ENCODE measurements around the gene SLC1A7. TPM values are rescaled to one million over a fixed set of nuclear protein-coding genes. Genes with fewer than 3 reads are reported as not detected.

Gene SLC1A7
- polyA plus RNA-seq, 1 donor (not counting 4 experiments of a cell fraction or from before 2014, with no cell fraction given), result not detected

DNA sequence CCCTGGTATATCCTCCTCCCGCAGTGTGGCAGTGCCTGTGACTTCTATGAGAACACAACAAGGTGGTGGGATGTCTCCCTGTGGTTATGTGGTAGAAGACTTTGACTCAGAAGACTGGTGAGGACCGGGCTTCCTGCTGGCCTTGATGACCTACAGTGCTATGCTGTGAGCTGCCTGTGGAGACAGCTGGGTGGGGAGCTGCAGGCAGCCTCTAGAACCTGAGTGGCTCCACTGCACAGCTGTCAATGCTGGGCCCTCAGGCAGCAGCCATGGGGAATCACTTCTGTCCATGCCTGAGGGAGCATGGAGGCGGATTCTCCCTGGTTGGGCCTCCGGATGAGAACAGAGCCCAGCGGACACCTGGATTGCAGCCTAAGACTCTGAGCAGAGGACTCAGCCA, 14.9 kb downstream of the SLC1A7 start:
- dilution Hi-C loops (cut with MboI; ENCODE audit: extremely low pct_ligation_motif_present, low sequenced_read_pairs), result no loop called here
- Histone ChIP-seq H3K79me2 (ENCODE audit: control insufficient read depth, insufficient read depth, low read length) (no peaks in the 10 kb centered on the region), H3K36me3 (ENCODE audit: control insufficient read depth in 2 of 2, extremely low read depth in 1 of 2, insufficient read depth in 2 of 2, low read length in 2 of 2) (no peaks in the 10 kb centered on the region), H4K20me1 (ENCODE audit: control insufficient read depth, extremely low read depth, insufficient read depth, low read length) (no peaks in the 10 kb centered on the region), H3K9me1 (ENCODE audit: control insufficient read depth, extremely low read depth, insufficient read depth, low read length) (no peaks in the 10 kb centered on the region), H3K9me3 (ENCODE audit: control insufficient read depth, low read depth, low read length) (no peaks in the 10 kb centered on the region), H3K27me3 (ENCODE audit: control insufficient read depth, extremely low read depth, insufficient read depth, low read length) (peaks cover 4% of the 10 kb centered on the region), H2AFZ (ENCODE audit: control insufficient read depth, low read length) (no peak overlapping the region), H3K4me3 (ENCODE audit: control insufficient read depth in 2 of 3, extremely low read depth in 1 of 3, insufficient read depth in 2 of 3, low read depth in 1 of 3, low read length in 3 of 3) (no peak overlapping the region), H3K27ac (ENCODE audit: control insufficient read depth, insufficient read depth, low read length) (no peak overlapping the region), H3K9ac (ENCODE audit: control insufficient read depth, extremely low read depth, insufficient read depth, low read length) (no peak overlapping the region), H3K4me2 (ENCODE audit: control insufficient read depth, extremely low read depth, insufficient read depth, low read depth, low read length) (no peak overlapping the region), H3K4me1 (ENCODE audit: control insufficient read depth, extremely low read depth, insufficient read depth, low read length) (no peaks in the 10 kb centered on the region)
- DNase-seq (ENCODE audit: low read depth, low spot score) (no peak), FAIRE-seq (no peak)
- TF ChIP-seq, protein P1, sequence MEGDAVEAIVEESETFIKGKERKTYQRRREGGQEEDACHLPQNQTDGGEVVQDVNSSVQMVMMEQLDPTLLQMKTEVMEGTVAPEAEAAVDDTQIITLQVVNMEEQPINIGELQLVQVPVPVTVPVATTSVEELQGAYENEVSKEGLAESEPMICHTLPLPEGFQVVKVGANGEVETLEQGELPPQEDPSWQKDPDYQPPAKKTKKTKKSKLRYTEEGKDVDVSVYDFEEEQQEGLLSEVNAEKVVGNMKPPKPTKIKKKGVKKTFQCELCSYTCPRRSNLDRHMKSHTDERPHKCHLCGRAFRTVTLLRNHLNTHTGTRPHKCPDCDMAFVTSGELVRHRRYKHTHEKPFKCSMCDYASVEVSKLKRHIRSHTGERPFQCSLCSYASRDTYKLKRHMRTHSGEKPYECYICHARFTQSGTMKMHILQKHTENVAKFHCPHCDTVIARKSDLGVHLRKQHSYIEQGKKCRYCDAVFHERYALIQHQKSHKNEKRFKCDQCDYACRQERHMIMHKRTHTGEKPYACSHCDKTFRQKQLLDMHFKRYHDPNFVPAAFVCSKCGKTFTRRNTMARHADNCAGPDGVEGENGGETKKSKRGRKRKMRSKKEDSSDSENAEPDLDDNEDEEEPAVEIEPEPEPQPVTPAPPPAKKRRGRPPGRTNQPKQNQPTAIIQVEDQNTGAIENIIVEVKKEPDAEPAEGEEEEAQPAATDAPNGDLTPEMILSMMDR (optimal IDR thresholded peaks at IDR 0.05 in 1 of 3, IDR thresholded peaks at IDR 0.05 in 1 of 3, conservative IDR thresholded peaks at IDR 0.05 in 1 of 3; ENCODE audit: extremely low read depth in 1 of 3, insufficient read depth in 2 of 3, low read length in 3 of 3), result no peak
- TF ChIP-seq EZH2 (IDR thresholded peaks at IDR 0.05; ENCODE audit: low read length), result no peak

DNA sequence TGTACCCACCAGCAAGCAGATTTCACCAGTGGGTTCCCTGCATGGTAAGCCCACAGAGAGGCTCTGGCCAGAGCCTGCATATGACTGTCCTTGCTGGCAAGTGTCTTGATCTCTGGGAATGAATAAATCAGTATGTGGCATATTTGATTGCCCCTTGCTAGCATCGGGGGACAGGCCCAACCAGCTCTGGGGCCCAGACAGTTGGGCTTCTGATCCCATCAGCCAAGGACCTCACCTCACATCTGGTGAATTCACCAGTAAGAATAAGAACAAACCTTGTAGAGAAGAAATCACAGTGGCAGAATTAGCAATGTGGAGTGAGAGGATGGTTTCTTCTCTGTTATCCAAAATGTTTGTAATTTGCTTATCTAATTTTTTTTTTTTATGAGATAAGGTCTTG, 15.9 kb downstream of the SLC1A7 start:
- TF ChIP-seq EZH2 (IDR thresholded peaks at IDR 0.05; ENCODE audit: low read length), result no peak
- no peaks in the 10 kb centered on the region for H3K9me1 ChIP-seq (ENCODE audit: control insufficient read depth, extremely low read depth, insufficient read depth, low read length)
- DNase-seq (ENCODE audit: low read depth, low spot score) (no peak), FAIRE-seq (no peak)
- no peaks in the 10 kb centered on the region for H3K36me3 ChIP-seq (ENCODE audit: control insufficient read depth in 2 of 2, extremely low read depth in 1 of 2, insufficient read depth in 2 of 2, low read length in 2 of 2)
- no peak overlapping the region for H3K27ac ChIP-seq (ENCODE audit: control insufficient read depth, insufficient read depth, low read length)
- H3K79me2 ChIP-seq (ENCODE audit: control insufficient read depth, insufficient read depth, low read length), result no peaks in the 10 kb centered on the region
- no peak overlapping the region for H3K4me2 ChIP-seq (ENCODE audit: control insufficient read depth, extremely low read depth, insufficient read depth, low read depth, low read length)
- H3K4me1 ChIP-seq (ENCODE audit: control insufficient read depth, extremely low read depth, insufficient read depth, low read length), result no peaks in the 10 kb centered on the region
- no peak overlapping the region for H3K9ac ChIP-seq (ENCODE audit: control insufficient read depth, extremely low read depth, insufficient read depth, low read length)
- H3K9me3 ChIP-seq (ENCODE audit: control insufficient read depth, low read depth, low read length), result no peaks in the 10 kb centered on the region
- H4K20me1 ChIP-seq (ENCODE audit: control insufficient read depth, extremely low read depth, insufficient read depth, low read length), result no peaks in the 10 kb centered on the region
- H3K27me3 ChIP-seq (ENCODE audit: control insufficient read depth, extremely low read depth, insufficient read depth, low read length), result peaks cover 4% of the 10 kb centered on the region
- dilution Hi-C loops (cut with MboI; ENCODE audit: extremely low pct_ligation_motif_present, low sequenced_read_pairs), result no loop called here
- H3K4me3 ChIP-seq (ENCODE audit: control insufficient read depth in 2 of 3, extremely low read depth in 1 of 3, insufficient read depth in 2 of 3, low read depth in 1 of 3, low read length in 3 of 3), result no peak overlapping the region
- no peak overlapping the region for H2AFZ ChIP-seq (ENCODE audit: control insufficient read depth, low read length)

Measured in keratinocyte (primary cell).